ENCODE results near the gene DNAI1. TPM values are rescaled to one million over a fixed set of nuclear protein-coding genes. Genes with fewer than 3 reads are reported as not detected.
A peak's percentile ranks its signal among the peaks of the same experiment; 100 is the strongest.
"Not testable (repeated sequence)": the region's sequence is repeated elsewhere in the genome, so short reads cannot be mapped to it uniquely, and the experiment has no call there.

Gene DNAI1
- total RNA-seq, 6 experiments from 2014 or later: not detected

GRCh38 chr9:34430843-34431437 lies 27.7 kb upstream of the DNAI1 start:
- DNase-seq: peak; percentile 57 to 79 (median 77)
- Histone ChIP-seq H3K27ac (no peak overlapping the region), H3K27me3 (no peaks in the 10 kb centered on the region), H3K4me3 (no peak overlapping the region), H3K36me3 (no peaks in the 10 kb centered on the region), H3K4me1 (peaks cover 0 to 37% (median 18%) of the 10 kb centered on the region in 4 donors), H3K9me3 (no peaks in the 10 kb centered on the region)
- TF ChIP-seq POLR2A (IDR thresholded peaks at IDR 0.05): no peak
- no peak for TF ChIP-seq CTCF (IDR thresholded peaks at IDR 0.05)
- 15% methylated on average over 3 of the region's 4 CpGs for WGBS (ENCODE audit: insufficient coverage, low coverage, low lambda C conversion rate, missing lambda C conversion rate)
- intact Hi-C loops (cut with DNase I): no loop called here
- peak; percentile 53 to 60 (median 58) for ATAC-seq

GRCh38 chr9:34431667-34432066 lies 26.9 kb upstream of the DNAI1 start:
- peaks cover 0 to 37% (median 18%) of the 10 kb centered on the region in 4 donors for H3K4me1 ChIP-seq
- WGBS (ENCODE audit: insufficient coverage, low coverage, low lambda C conversion rate, missing lambda C conversion rate): no CpG with 5 or more reads among the region's 2 CpGs
- H3K27me3 ChIP-seq: no peaks in the 10 kb centered on the region
- H3K4me3 ChIP-seq: no peak overlapping the region
- TF ChIP-seq CTCF (IDR thresholded peaks at IDR 0.05) (no peak), POLR2A (IDR thresholded peaks at IDR 0.05) (no peak)
- H3K36me3 ChIP-seq: no peaks in the 10 kb centered on the region
- intact Hi-C loops (cut with DNase I): no loop called here
- H3K27ac ChIP-seq: no peak overlapping the region
- ATAC-seq (no peak), DNase-seq (no peak)
- H3K9me3 ChIP-seq: no peaks in the 10 kb centered on the region

GRCh38 chr9:34437006-34437925 lies 21.3 kb upstream of the DNAI1 start:
- ATAC-seq (peak; percentile 89 to 93 (median 92)), DNase-seq (peak in 1 of 3 donors; percentile 52)
- Histone ChIP-seq H3K27ac (no peak overlapping the region), H3K4me3 (no peak overlapping the region), H3K9me3 (no peaks in the 10 kb centered on the region), H3K4me1 (no peaks in the 10 kb centered on the region), H3K27me3 (no peaks in the 10 kb centered on the region), H3K36me3 (no peaks in the 10 kb centered on the region)
- WGBS (ENCODE audit: insufficient coverage, low coverage, low lambda C conversion rate, missing lambda C conversion rate): 85% methylated on average over 10 of the region's 14 CpGs
- TF ChIP-seq POLR2A (IDR thresholded peaks at IDR 0.05) (no peak), CTCF (IDR thresholded peaks at IDR 0.05) (peak; percentile 69 to 80 (median 74))
- intact Hi-C loops (cut with DNase I): loop anchor here in 1 of 2 donors (5.0 kb wide), 1 partner anchor 65 kb away; no protein-coding TSS in a partner anchor

- H3K27me3 ChIP-seq, DNase-seq, H3K9me3 ChIP-seq, ATAC-seq, H3K4me3 ChIP-seq, H3K4me1 ChIP-seq, H3K36me3 ChIP-seq, H3K27ac ChIP-seq: not testable (repeated sequence)
- WGBS (ENCODE audit: insufficient coverage, low coverage, low lambda C conversion rate, missing lambda C conversion rate): no CpG with 5 or more reads among the region's 28 CpGs
- intact Hi-C loops (cut with DNase I): loop anchor here in 1 of 2 donors (5.0 kb wide), 1 partner anchor 64 kb away; no protein-coding TSS in a partner anchor
These were observed 20.7 kb upstream of the DNAI1 start for GRCh38 chr9:34437926-34438307.

GRCh38 chr9:34438465-34438864 lies 20.1 kb upstream of the DNAI1 start:
- H3K27ac ChIP-seq, H3K9me3 ChIP-seq, H3K4me1 ChIP-seq, ATAC-seq, DNase-seq, H3K4me3 ChIP-seq, H3K27me3 ChIP-seq, H3K36me3 ChIP-seq: not testable (repeated sequence)
- intact Hi-C loops (cut with DNase I): loop anchor here in 1 of 2 donors (5.0 kb wide), 1 partner anchor 64 kb away; no protein-coding TSS in a partner anchor
- WGBS (ENCODE audit: insufficient coverage, low coverage, low lambda C conversion rate, missing lambda C conversion rate): 75% methylated on average over 2 of the region's 4 CpGs
